GM12874 (cell line): ENCODE results near the gene LAMP1.

Experiments used
- TF ChIP-seq, protein P1 (sequence below): IDR thresholded peaks from 2 replicates; pipeline ENCODE4 v1.5.1; 2011; ENCODE audit warnings: low read depth, mild to moderate bottlenecking, control low read depth, low read length, moderate library complexity; ENCODE audit not compliant: insufficient read depth

The LAMP1 gene

DNA sequence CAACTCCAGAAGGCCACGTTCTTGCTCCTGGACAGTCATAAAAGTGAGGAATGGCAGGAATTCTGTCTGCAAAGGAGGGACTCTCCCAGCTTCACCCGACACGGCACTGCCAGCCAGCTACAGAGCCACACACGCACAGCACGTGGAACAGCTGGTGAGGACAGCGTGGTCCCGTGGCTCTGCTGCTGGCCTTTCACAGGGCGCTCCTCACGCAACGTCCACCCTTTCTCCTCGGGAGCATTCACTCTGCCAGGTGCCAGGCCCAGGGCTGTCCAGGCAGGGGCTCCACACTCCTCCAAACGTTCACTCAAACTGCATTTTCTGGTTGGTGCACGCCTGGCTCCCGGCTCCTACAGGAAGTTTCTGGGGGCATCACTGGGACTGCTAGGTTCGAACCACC is 52.5 kb downstream of the LAMP1 start:
- TF ChIP-seq, protein P1, sequence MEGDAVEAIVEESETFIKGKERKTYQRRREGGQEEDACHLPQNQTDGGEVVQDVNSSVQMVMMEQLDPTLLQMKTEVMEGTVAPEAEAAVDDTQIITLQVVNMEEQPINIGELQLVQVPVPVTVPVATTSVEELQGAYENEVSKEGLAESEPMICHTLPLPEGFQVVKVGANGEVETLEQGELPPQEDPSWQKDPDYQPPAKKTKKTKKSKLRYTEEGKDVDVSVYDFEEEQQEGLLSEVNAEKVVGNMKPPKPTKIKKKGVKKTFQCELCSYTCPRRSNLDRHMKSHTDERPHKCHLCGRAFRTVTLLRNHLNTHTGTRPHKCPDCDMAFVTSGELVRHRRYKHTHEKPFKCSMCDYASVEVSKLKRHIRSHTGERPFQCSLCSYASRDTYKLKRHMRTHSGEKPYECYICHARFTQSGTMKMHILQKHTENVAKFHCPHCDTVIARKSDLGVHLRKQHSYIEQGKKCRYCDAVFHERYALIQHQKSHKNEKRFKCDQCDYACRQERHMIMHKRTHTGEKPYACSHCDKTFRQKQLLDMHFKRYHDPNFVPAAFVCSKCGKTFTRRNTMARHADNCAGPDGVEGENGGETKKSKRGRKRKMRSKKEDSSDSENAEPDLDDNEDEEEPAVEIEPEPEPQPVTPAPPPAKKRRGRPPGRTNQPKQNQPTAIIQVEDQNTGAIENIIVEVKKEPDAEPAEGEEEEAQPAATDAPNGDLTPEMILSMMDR: no peak

DNA sequence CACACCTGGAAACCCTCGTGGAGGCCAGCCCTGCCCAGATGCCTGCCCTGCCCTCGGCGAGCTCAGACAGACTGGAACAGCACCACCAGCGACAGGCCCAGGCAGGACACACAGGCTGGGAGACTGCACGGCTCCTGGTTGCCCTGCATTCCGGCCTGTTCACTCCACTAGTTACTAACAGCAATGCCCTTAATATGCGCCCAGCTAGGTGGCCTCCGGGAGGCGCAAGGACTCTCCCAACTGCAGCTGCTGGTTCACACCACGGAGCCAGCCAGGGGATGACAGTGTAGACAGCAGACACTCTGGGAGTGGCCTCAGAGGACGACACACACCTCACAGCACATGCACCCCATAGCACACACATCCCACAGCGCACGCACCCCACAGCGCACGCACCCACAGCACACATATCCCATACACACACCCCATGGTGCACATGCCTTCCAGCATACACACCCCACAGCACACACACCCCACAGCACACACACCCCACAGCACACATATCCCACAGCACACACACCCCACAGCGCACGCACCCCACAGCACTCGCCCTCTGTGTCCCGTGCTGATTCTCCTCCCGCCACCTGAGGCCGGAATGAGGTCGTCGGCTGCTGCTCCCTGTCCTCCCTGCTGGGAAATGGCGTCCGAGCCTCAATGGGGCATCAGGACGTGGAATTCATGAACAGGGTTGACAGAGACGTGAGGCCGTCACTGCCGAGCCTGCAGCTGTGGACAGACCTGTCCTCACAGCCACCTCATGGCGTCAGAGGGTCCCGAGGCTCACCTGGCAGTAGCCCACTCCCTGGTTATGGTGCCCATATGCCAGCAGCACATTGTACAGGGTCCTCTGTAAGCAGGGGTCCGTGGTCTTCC is 53.3 kb downstream of the LAMP1 start:
- TF ChIP-seq, protein P1: no peak

DNA sequence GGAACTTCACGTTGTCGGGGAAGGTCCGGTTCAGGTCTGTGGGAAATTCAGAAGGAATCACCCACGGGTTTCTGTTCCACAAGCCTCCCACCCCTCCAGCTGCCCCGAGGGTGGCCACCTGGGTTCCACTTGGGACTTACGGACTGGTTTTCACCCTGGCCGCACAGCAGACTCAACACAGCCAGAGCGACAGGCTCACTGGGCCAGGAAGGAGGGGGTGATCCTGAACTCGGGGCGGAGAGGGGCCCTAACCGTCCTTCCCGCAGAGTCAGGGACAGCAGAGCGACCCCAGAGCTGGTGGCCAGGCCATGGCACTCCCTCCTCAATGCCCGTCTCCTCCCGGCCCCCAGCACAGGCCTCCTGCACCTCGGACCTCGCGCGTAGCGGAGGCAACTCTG is 53.9 kb downstream of the LAMP1 start:
- TF ChIP-seq, protein P1: no peak

DNA sequence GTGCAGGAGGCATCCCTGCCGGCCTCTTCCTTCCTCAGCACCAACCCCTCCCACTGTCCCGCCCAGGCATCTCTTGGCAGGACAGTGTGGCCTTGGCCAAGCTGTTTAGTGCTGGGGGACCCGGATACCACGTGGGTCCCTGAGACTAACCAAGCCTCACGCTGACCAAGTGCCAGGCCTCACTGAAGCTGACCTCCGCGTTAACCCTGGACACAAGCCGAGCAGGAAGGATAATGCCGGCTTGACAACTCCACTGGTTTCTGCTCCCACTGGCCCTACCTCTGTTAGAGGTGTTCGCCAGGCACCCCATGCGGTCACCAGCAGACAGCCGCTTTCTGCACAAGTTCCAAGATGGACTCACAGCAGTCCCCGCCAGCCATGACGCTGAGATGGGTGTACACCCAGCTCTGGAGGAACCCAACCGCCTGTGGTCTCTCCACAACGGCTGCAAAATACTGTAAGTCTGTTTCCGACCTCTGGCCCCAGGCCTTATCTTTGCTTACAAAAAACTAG is 54.5 kb downstream of the LAMP1 start:
- TF ChIP-seq, protein P1: no peak

DNA sequence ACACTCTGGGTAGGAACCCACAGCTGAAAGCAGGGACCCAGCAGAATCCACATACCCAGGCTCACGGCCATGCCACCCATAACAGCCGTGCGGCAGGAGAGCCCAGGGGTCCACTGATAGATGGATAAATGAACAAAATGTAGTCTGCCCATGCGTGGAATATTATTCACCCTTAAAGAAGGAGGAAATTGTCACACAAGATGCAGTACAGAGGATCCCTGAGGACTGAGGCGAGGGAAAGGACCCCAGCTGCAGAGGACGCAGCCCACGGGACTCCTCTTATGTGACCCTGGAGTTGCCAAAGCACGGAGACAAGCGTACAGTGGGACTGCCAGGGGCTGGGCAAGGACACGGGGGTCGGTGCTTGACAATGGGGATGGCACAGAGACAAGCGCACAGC is 56.2 kb downstream of the LAMP1 start:
- TF ChIP-seq, protein P1: no peak

DNA sequence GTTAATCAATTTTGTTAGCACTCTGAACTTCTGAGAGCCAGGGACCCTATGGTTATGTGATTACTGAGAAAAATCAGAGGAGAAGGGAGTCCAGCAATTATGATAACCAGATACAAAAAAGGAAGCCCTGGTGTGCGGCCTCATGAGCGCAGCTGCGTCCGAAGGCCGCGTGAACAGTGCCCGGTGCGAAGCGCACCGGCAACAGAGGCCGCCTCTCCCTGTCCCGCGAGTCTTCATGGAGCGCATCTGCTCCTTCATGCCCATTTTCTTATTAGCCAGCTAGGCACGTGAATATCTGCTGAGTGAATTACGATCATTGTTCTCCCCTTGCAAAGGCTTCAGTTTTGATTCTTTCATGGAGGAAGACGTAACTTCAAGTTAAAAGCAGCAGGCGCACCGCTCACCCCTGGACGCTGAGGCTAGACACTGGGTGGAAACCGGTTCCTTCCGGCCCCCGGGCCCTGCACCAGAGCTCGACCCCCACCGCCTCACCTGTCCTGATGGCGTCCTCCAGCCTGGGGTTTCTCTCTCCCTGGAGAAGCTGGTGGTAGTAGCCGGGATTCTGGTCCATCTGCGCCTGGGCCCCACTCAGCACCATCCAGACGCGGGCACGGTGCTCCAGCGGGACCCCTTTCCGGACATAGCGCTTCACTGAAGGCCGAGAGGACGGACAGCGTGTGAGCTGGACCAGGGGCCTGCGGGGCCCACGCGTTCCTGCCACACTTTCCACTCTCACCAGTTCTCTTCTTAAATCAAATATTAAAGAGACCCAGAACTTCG is 58.0 kb downstream of the LAMP1 start:
- TF ChIP-seq, protein P1: no peak

DNA sequence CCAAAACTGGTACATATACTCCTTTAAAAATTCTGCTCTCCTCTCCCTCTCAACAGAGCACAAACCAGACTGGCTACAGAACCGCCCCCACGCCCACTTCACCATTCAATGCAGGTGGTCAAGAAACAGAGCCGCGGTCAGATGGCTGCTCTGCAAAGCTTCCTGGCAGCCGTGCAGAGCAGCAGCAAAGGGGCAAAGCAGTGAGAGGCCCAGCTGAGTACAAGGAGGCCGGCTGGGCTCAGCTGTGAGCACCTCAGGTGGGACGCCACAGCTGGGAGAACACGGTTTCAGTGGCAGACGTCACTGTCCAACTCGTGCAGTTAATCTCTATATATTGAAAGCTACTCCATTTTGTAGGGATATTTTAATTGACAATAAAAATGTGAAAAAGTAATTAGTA is 58.6 kb downstream of the LAMP1 start:
- TF ChIP-seq, protein P1: no peak
